ENCODE data around the gene USP53.
"Not testable (repeated sequence)": the region's sequence is repeated elsewhere in the genome, so short reads cannot be mapped to it uniquely, and the experiment has no call there.

The USP53 gene

DNA sequence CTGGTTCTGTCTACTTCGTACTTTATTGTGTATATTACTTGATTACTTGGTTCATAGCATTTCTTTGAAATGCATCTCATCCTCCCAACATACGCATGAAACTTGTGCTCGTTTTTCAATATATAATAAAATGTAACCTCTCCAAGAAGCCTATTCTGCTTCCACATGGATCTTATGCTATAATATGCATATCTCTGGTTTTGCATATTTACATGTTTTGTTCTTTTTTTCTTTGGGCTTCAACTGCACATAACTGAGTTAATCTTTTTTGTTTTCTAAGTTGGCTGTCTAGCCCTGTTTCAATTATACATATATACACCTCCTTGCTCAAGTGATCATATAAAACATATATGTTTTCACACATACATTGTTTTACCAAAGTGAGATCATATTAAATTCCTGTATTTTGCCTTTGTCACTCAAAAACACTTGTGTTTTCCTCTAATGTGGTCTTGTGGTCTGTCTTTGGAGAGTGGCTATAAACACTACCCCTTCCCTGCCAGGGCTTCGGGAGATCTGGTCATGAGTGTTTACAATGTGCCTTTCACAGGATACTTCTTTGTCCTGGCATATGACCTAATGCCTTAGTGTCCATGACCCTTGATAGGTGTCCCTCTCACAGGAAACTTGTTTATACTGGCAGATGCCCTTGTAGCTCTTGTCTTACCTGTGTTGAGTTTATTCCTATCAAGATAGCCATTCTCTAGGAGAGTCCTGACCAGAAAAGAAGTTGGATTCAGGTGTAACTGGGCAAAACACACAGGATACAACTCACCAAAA is 17.6 kb downstream of the USP53 start:
- DNase-seq = no peak

DNA sequence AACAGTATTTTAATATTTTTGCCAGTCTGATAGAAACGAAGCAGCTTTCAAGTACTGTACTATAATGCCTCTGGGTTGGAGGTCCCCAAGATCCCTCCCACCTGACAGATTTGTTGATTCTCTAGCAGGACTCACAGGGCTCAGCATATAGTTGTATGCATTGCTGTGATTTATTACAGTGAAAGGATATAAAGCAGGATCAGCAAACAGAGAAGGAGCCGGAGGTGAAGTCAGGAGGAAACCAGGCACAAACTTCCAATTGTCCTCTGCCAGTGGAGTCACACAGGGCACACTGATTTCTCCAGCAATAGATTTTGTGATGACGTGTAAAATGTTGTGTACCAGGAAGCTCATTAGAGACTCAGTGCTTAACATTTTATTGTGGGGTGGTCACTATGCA is 19.0 kb downstream of the USP53 start:
- DNase-seq = no peak

- DNase-seq = no peak
Measured at GRCh38 chr4:119232286-119232685, 19.8 kb downstream of the USP53 start.

DNA sequence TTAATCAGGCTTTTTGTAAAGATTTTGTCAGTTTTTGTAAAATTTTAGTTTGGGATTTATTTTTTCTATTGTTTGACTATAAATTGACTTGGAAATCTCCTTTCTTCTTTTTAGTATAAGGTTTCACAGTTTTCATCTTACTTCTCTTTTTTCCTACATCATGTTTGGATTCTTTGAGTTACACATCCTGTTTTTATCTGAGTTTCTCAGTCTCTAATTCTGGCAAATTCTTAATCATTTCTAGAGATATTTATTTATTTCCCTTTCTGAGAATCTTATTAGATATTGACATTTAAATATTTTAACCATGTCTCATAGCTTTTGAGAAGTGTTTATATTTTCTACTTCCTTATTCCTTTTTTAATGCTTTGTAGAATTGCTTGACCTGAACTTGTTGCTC is 20.7 kb downstream of the USP53 start:
- DNase-seq = no peak

DNA sequence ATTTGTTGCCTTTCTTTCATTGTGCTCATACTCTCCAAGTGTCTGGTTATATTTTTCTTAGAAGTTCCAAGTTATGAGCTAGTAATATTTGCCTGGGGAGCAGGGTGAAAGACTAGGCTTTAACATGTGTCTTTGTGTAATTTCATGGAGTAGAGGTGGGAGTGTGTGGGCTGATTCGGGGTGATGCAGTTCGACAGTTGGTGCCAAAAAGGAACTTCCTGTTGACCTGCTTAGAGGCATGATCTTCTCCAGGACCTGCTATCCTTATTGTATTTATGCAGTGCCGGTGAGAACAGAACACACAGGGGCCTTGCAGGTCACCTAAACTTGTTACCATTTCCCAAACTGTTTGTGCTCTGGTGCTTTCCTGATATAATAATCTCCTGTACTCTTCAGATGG is 21.2 kb downstream of the USP53 start:
- DNase-seq = peak in 1 of 5 experiments; percentile 39

DNA sequence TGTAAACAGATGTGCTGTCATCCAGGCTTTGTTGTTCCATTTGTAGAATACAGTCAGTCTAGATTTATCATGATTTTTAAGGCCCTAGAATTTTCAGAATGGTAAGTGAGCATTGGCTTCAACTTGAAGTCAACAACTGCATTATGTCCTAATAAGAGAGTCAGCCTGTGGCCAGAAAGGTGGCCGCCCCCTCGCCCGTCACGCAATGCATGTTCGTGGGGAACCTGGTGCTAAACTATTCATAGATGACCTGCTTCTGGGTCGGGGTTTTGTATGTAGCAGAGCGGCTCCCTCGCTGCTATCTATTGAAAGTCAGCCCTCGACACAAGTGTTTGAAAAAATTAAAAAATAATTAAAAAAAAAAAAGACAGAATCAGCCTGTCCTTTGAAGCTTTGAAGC is 24.7 kb downstream of the USP53 start:
- DNase-seq = no peak

DNA sequence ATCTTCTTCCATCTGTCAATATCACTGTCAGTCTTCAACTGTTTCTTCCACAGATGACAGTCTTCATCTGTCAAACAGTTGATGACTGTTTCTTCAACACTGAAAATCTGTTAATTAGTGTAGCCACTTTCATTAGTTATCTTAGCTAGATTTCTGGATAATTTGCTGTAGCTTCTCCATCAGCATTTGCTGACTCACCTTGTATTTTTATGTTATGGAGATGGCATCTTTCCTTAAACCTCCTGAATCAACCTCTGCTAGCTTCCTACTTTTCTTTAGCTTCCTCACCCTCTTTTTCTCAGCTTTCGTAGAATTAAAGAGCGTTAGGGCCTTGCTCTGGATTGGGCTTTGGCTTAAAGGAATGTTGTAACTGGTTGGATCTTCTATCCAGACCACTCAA is 25.1 kb downstream of the USP53 start:
- peak in 1 of 5 experiments; percentile 20 for DNase-seq

DNA sequence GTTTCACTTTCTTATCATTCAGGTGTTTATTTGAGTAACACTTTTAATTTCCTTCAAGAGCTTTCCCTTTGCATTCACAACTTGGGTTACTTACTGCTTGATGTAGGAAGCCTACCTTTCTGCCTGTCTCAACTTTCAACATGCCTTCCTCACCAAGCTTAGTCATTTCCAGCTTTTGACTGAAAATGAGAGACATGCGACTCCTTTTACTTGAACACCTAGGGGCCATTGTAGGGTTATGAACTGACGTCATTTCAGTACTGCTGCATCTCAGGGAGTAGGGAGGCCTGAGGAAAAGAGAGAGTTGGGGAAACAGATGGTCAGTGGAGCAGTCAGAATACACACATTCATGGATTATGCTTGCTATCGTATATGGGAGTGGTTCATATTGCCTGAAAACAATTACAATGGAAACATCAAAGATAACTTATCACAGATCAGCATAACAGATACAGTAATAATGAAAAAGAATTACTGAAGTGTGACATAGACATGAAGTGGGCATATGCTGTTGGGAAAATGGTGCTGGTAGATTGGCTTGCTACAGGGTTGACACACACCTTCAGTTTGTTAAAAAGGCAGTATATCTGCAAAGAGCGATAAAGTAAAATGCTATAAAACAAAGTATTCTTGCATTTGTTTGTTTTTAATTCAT is 25.7 kb downstream of the USP53 start:
- peak in 1 of 5 experiments; percentile 93 for DNase-seq

- no peak for DNase-seq
Measured at GRCh38 chr4:119240128-119240527, 27.6 kb downstream of the USP53 start.

- DNase-seq = no peak
Measured at GRCh38 chr4:119240568-119240967, 28.1 kb downstream of the USP53 start.

- no peak for DNase-seq
Measured at GRCh38 chr4:119242417-119242816, 29.9 kb downstream of the USP53 start.

DNA sequence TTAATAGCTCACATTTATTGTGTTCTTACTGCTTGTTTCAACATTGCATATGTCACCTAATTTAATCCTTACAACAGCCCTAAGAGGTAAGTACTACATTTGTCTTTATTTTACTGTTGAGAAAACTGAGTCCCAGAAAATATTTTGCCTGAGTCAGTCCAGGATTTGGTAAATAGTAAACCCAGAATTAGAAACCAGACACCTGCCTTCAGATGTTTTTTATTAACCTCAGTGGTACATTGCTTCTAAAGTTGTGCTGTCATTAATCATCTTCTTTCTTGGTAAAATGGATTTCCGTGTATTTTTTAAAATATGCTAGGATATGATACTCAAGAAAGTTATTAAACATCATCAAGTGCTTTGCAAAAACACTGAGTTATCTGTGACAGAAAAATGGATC is 31.4 kb downstream of the USP53 start:
- DNase-seq = no peak

DNA sequence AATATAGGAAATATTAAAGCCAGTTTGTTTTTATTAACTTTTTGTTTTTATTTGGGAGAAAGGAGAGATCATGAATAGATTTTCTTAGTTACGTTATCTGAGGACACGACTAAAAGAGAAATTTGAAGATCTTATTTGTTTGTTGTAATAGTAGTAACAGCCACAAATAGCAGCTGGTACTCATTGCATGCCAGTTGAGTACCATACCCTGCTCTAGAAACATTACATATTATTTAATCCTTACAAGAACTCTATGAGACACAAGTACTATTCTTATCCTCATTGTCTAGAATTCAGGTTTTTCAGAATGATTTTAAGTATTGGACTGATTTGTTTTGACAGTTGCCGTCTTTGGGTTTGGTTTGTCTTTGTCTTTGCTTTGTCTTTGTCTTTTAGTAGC is 31.8 kb downstream of the USP53 start:
- DNase-seq = no peak

DNA sequence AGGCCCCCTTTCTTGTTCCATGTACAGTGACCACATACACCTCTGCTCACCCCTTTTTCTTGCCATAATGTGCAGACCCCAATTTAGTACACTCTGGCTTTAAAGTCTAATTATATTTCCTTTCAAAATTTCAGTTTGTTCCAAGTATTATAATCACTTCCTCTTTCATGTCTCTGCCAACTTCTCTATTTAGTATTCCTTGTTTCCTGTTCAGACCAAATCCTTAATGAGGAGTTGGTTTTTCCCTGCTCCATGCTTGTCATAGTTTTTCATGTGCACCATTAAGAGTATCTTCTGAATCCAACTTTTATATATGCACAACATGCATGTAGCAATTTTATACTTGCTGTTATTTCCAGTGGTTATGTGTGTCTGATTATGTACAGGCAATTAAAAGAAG is 32.3 kb downstream of the USP53 start:
- DNase-seq = no peak

DNA sequence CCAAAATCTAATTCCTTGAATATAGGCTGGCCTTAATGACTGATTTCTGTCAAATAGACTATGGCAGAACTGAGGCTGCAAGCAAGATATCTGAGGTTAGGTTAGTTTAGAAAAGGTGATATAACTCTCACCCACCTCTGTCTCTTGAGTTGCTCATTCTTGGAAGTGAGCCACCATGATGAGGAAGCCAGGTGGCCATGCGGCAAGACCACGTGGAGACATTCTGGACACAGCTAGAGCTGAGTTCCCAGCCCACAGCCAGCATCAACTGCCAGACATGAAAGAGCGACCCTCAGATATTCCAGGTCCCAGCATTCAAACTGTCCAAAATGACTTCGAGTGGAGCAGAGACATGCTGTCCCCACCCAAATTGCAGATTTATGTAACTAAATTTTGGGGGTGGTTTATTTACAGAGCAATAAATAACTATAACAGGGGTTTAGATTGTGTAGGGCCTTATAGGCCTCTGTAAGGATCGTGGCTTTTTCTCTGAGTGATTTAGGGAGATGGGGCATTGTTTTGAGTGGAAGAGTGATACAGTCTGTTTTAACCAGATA is 33.7 kb downstream of the USP53 start:
- no peak for DNase-seq

GRCh38 chr4:119251037-119251436 is 38.5 kb downstream of the USP53 start:
- DNase-seq = not testable (repeated sequence)

GRCh38 chr4:119255223-119255622 is 42.7 kb downstream of the USP53 start:
- DNase-seq = not testable (repeated sequence)

DNA sequence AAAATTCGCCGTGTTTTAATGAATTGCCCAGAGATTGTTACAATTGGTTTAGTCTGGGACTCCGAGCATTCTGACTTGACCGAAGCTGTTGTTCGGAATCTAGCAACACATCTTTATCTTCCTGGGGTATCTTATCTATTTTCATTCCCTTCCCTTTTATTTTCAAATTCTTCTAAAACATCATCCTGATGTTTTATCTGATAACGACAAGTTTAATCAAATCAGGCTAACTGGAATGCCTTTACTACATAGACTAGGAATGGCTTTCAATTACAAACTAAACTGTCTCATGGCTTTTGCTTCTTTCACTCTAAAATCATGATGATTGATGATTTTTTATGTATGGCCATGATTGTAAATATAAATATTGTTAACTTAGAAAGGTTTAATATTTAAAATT is 48.0 kb downstream of the USP53 start:
- no peak for DNase-seq

- DNase-seq = no peak
Measured at GRCh38 chr4:119261986-119262385, 49.5 kb downstream of the USP53 start.

DNA sequence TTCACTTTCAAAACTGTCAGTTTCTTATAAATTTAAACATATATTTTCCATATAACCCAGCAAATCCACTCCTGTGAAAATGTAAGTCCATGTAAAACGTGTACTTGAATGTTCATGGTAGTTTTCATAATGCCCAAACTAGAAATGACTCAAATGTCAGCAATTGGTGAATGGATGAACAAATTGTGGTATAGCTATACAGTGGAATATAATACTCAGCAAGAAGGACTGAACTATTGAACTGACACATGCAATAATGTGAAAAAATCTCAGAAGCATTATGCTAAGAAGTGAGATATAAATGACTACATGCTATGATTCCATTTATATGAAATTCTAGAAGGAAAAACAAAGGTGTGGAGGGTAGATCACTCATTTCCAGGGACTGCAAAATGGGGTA is 52.2 kb downstream of the USP53 start:
- no peak for DNase-seq

DNA sequence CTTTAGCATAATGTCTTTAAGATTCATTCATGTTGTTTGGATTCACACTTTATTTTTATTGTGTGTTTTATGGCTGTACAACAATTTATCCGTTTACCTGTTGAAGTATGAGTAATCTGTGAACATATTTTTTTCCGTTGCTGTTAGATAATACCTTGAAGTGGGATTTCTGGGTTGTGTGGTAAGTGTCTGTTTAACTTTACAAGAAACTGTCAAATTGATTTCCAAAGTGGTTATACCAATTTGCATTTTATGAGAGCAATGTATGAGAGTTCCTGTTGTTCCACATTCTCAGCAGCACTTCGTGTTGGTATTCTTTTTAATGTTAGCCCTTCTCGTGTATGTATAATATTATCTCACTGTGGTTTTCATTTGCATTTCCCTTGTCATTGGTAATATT is 53.6 kb downstream of the USP53 start:
- peak in 1 of 5 experiments; percentile 4 for DNase-seq

DNA sequence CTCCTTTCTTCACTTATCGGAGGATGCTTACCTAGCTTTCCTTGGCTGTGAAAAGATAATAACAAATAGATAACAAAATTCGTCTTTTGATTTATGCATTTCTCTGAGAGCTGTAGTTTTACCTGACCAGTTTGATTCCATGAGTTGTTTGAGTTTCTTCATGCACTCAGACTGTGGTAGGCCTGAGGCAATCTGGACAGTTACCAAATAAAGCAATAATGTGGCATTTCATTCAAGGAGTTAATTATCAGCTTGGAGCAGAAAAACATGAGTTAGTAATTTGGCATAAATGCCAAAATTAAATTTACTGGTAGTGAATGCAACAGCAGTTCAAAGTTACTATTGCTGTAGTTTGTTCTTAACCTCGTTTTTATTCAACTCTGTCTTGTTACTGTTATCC is 56.0 kb downstream of the USP53 start:
- DNase-seq = no peak

- no peak for DNase-seq
Measured at GRCh38 chr4:119271361-119272085, 59.0 kb downstream of the USP53 start.

All from T-helper 2 cell (primary cell).